Caco-2 (cell line): ENCODE data around the gene BCL6. TPM values are rescaled to one million over a fixed set of nuclear protein-coding genes. Genes with fewer than 3 reads are reported as not detected.

ENCODE experiments used
- BruUV-seq: library from RNA; stranded (reverse); fragments of 400-500 nt; replicated peaks from 2 replicates; lab custom pipeline; 2021; lab: Mats Ljungman, UMichigan
- CTCF ChIA-PET: fragments of 300-600 bp; sonication (Branson Sonifier 250); formaldehyde crosslinking; loops from one replicate; lab custom pipeline; 2022; ENCODE audit warnings: antibody characterized with exemption; lab: Charles Lee
- POLR2A ChIA-PET: fragments of 300-600 bp; sonication (Branson Sonifier 250); formaldehyde crosslinking; loops from one replicate; lab custom pipeline; 2022; ENCODE audit warnings: antibody characterized with exemption; lab: Charles Lee
- DNase-seq, 2 experiments: peaks; one replicate each; pipeline versions ENCODE4 v3.0.0 to v3.0.0-alpha.2; 2020 to 2022
- H3K27me3 ChIP-seq: replicated peaks from 2 replicates; pipeline ENCODE4 v1.6.0; 2011; ENCODE audit warnings: low read length; ENCODE audit not compliant: control insufficient read depth, insufficient read depth
- H3K36me3 ChIP-seq: 2 replicates; pipeline ENCODE4 v1.5.1; 2011; ENCODE audit warnings: low read length; ENCODE audit not compliant: control insufficient read depth, insufficient read depth
- H3K4me1 ChIP-seq: fragments of 250-450 bp; sonication (Bioruptor Pico); 2 replicates; pipeline ENCODE4 v1.5.1; 2020; ENCODE audit warnings: mild to moderate bottlenecking
- H3K4me3 ChIP-seq: 2 replicates; pipeline ENCODE4 v1.5.1; 2011; ENCODE audit warnings: low read depth, mild to moderate bottlenecking, control low read depth, low read length
- H3K9me3 ChIP-seq: fragments of 250-450 bp; sonication (Bioruptor Pico); 2 replicates; pipeline ENCODE4 v1.5.1; 2020; ENCODE audit warnings: mild to moderate bottlenecking, moderate library complexity
- H3K27ac Mint-ChIP-seq: one replicate; pipeline ENCODE4 v1.8.0; 2022; ENCODE audit warnings: mixed read lengths; ENCODE audit not compliant: unreplicated experiment
- H3K27me3 Mint-ChIP-seq: one replicate; pipeline ENCODE4 v1.8.0; 2022; ENCODE audit warnings: mixed read lengths; ENCODE audit not compliant: insufficient read depth, unreplicated experiment
- H3K36me3 Mint-ChIP-seq: one replicate; pipeline ENCODE4 v1.8.0; 2022; ENCODE audit warnings: mild to moderate bottlenecking, mixed read lengths; ENCODE audit not compliant: insufficient read depth, unreplicated experiment
- H3K4me1 Mint-ChIP-seq: one replicate; pipeline ENCODE4 v1.8.0; 2022; ENCODE audit warnings: low read depth, mixed read lengths; ENCODE audit not compliant: unreplicated experiment
- H3K4me3 Mint-ChIP-seq: one replicate; pipeline ENCODE4 v1.8.0; 2022; ENCODE audit warnings: mild to moderate bottlenecking, moderate library complexity, mixed read lengths; ENCODE audit not compliant: unreplicated experiment
- H3K9me3 Mint-ChIP-seq: one replicate; pipeline ENCODE4 v1.8.0; 2022; ENCODE audit warnings: mixed read lengths; ENCODE audit not compliant: unreplicated experiment
- intact Hi-C: fragments of 100-400 bp; cut with micrococcal nuclease; formaldehyde crosslinking; loops from one replicate; pipeline ENCODE4 v1.10.0; 2022; ENCODE audit not compliant: unreplicated experiment
- total RNA-seq: library from RNA; stranded (reverse); gene quantifications from 2 replicates; pipeline ENCODE4 v1.2.3, GENCODE V29; 2022
- TF ChIP-seq, protein P1 (sequence below), 2 experiments: fragments of 200-600 bp in 1 of 2; IDR thresholded peaks; 1 replicate in 1 of 2; 2 replicates in 1 of 2; pipeline versions ENCODE4 v1.5.1 to v1.8.0; 2011 to 2022; ENCODE audit warnings: antibody characterized with exemption in 1 of 2, control low read depth in 1 of 2, inconsistent platforms in 1 of 2, low read depth in 1 of 2, low read length in 1 of 2, mild to moderate bottlenecking in 1 of 2, moderate library complexity in 1 of 2; ENCODE audit not compliant: insufficient read depth in 1 of 2, severe bottlenecking in 1 of 2, unreplicated experiment in 1 of 2

Gene BCL6
- total RNA-seq, 1 experiment from 2014 or later, result 40.4 TPM

DNA sequence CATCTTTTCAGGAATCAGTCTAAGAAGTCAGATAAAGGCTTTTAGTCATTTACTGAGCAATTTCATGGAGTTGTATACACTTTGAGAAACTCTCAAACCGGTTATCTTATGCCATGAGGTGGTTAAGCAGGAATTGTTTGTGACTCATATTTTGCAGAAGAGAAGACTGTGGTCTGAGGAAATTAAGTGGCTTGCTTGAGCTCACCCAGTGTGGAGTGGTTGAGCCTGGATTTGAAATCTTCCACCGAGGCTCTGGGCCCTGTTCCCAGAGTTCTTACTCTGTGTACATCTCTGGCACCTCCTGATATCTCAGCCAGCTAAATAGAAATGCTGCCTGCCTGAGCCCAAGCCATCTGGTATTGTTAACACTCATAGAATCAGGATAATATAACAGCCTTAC lies 37.8 kb upstream of the BCL6 start:
- H3K9me3 Mint-ChIP-seq, result no peaks in the 10 kb centered on the region
- no TSS peak for BruUV-seq
- H3K27me3 Mint-ChIP-seq, result no peaks in the 10 kb centered on the region
- CTCF ChIA-PET, result no interaction called here
- peaks cover 7% of the 10 kb centered on the region for H3K4me1 Mint-ChIP-seq
- H3K4me3 ChIP-seq, result no peak overlapping the region
- no peak overlapping the region for H3K4me3 Mint-ChIP-seq
- no peaks in the 10 kb centered on the region for H3K9me3 ChIP-seq
- no peaks in the 10 kb centered on the region for H3K4me1 ChIP-seq
- POLR2A ChIA-PET, result interaction anchor here (1.0 kb wide), 1 partner anchor 17 kb away, joined by 3 read pairs; no protein-coding TSS in a partner anchor
- H3K36me3 ChIP-seq, result no peaks in the 10 kb centered on the region
- no peaks in the 10 kb centered on the region for H3K36me3 Mint-ChIP-seq
- H3K27me3 ChIP-seq, result no peaks in the 10 kb centered on the region
- intact Hi-C loops, result no loop called here
- TF ChIP-seq, protein P1, sequence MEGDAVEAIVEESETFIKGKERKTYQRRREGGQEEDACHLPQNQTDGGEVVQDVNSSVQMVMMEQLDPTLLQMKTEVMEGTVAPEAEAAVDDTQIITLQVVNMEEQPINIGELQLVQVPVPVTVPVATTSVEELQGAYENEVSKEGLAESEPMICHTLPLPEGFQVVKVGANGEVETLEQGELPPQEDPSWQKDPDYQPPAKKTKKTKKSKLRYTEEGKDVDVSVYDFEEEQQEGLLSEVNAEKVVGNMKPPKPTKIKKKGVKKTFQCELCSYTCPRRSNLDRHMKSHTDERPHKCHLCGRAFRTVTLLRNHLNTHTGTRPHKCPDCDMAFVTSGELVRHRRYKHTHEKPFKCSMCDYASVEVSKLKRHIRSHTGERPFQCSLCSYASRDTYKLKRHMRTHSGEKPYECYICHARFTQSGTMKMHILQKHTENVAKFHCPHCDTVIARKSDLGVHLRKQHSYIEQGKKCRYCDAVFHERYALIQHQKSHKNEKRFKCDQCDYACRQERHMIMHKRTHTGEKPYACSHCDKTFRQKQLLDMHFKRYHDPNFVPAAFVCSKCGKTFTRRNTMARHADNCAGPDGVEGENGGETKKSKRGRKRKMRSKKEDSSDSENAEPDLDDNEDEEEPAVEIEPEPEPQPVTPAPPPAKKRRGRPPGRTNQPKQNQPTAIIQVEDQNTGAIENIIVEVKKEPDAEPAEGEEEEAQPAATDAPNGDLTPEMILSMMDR (IDR thresholded peaks at IDR 0.05; ENCODE audit: insufficient read depth in 1 of 2, low read depth in 1 of 2, low read length in 1 of 2, severe bottlenecking in 1 of 2, unreplicated experiment in 1 of 2), result no peak
- DNase-seq, result no peak
- H3K27ac Mint-ChIP-seq, result no peak overlapping the region

DNA sequence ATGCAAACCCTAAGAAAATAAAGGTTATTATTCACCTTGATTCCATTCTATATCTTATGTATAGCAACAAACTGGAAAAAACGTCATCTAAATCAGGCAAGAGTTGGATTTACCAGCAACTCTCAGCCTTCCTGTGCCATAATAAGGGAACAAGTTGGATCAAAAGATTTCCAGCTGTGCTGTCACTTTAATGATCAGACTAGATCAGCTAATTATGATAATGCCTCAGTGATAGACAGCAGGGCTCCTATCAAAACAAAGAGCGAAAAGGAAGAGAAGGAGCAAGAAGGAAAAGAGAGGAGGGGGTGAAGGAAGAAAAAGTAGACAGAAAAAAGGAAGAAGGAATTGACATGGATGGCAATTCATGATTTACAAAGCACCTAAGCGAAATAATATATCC lies 36.7 kb upstream of the BCL6 start:
- peaks cover 7% of the 10 kb centered on the region for H3K4me1 Mint-ChIP-seq
- CTCF ChIA-PET, result no interaction called here
- H3K27ac Mint-ChIP-seq, result no peak overlapping the region
- BruUV-seq, result no TSS peak
- no peak overlapping the region for H3K4me3 Mint-ChIP-seq
- TF ChIP-seq, protein P1 (IDR thresholded peaks at IDR 0.05; ENCODE audit: insufficient read depth in 1 of 2, low read depth in 1 of 2, low read length in 1 of 2, severe bottlenecking in 1 of 2, unreplicated experiment in 1 of 2), result no peak
- H3K36me3 ChIP-seq, result no peaks in the 10 kb centered on the region
- H3K36me3 Mint-ChIP-seq, result no peaks in the 10 kb centered on the region
- POLR2A ChIA-PET, result no interaction called here
- H3K27me3 ChIP-seq, result no peaks in the 10 kb centered on the region
- intact Hi-C loops, result no loop called here
- DNase-seq, result no peak
- H3K9me3 ChIP-seq, result no peaks in the 10 kb centered on the region
- no peaks in the 10 kb centered on the region for H3K9me3 Mint-ChIP-seq
- H3K4me3 ChIP-seq, result no peak overlapping the region
- no peaks in the 10 kb centered on the region for H3K27me3 Mint-ChIP-seq
- H3K4me1 ChIP-seq, result no peaks in the 10 kb centered on the region

DNA sequence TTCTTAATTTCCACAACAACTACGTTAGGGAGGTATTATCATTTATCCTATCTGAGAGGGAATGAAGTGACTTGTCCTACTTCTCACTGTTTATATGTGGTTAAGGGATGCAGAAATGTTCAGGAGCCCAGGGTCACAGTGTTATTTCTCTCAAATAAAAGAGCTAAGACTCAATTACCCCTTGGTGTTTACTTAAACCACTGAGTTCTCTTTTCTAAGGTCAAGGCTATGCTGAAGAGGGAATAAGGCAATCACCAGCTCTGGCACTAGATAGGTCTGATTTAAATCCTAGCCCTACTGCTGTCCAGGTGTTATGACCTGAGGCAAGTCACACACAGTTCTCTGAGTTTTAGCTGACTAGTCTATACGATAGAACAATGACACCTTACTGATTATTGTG lies 35.7 kb upstream of the BCL6 start:
- POLR2A ChIA-PET, result no interaction called here
- Histone ChIP-seq H3K9me3 (no peaks in the 10 kb centered on the region), H3K4me3 (no peak overlapping the region), H3K4me1 (no peaks in the 10 kb centered on the region), H3K27me3 (no peaks in the 10 kb centered on the region), H3K36me3 (no peaks in the 10 kb centered on the region)
- no peaks in the 10 kb centered on the region for H3K36me3 Mint-ChIP-seq
- no peaks in the 10 kb centered on the region for H3K27me3 Mint-ChIP-seq
- no peak overlapping the region for H3K4me3 Mint-ChIP-seq
- no peak overlapping the region for H3K27ac Mint-ChIP-seq
- no TSS peak for BruUV-seq
- TF ChIP-seq, protein P1 (IDR thresholded peaks at IDR 0.05; ENCODE audit: insufficient read depth in 1 of 2, low read depth in 1 of 2, low read length in 1 of 2, severe bottlenecking in 1 of 2, unreplicated experiment in 1 of 2), result no peak
- no peaks in the 10 kb centered on the region for H3K9me3 Mint-ChIP-seq
- intact Hi-C loops, result no loop called here
- DNase-seq, result no peak
- peaks cover 7% of the 10 kb centered on the region for H3K4me1 Mint-ChIP-seq
- CTCF ChIA-PET, result no interaction called here
